NCI-H2196 (cell line): Measurements from ENCODE around the gene COA8.

Experiments
- DNase-seq: peaks from one replicate; lab custom pipeline; 2025; ENCODE audit not compliant: unreplicated experiment; lab: John Stamatoyannopoulos, UW

The COA8 gene

GRCh38 chr14:103547941-103548462 is 14.8 kb upstream of the COA8 start:
- no peak for DNase-seq

GRCh38 chr14:103548463-103549351 is 14.1 kb upstream of the COA8 start:
- no peak for DNase-seq

- DNase-seq, result no peak
These were observed 13.1 kb upstream of the COA8 start for GRCh38 chr14:103549361-103550311.

- no peak for DNase-seq
These were observed 12.1 kb upstream of the COA8 start for GRCh38 chr14:103550451-103551337.

- no peak for DNase-seq
These were observed 11.4 kb upstream of the COA8 start for GRCh38 chr14:103551338-103551762.

- no peak for DNase-seq
These were observed 10.5 kb upstream of the COA8 start for GRCh38 chr14:103552011-103552845.

- DNase-seq, result no peak
These were observed 9.9 kb upstream of the COA8 start for GRCh38 chr14:103552846-103553210.

GRCh38 chr14:103555559-103556337 is 7.0 kb upstream of the COA8 start:
- no peak for DNase-seq

- no peak for DNase-seq
These were observed 5.6 kb upstream of the COA8 start for GRCh38 chr14:103556946-103557758.

GRCh38 chr14:103558071-103558882 is 4.5 kb upstream of the COA8 start:
- peak; percentile 47 for DNase-seq

GRCh38 chr14:103559766-103560165 is 3.0 kb upstream of the COA8 start:
- DNase-seq, result no peak

GRCh38 chr14:103560691-103561090 is 2.1 kb upstream of the COA8 start:
- no peak for DNase-seq

- DNase-seq, result no peak
These were observed 1.2 kb upstream of the COA8 start for GRCh38 chr14:103561381-103562178.

- no peak for DNase-seq
These were observed 656 bp upstream of the COA8 start for GRCh38 chr14:103562179-103562428.

- DNase-seq, result no peak
These were observed 463 bp downstream of the COA8 start for GRCh38 chr14:103563226-103563620.

GRCh38 chr14:103563844-103564505 is 1.2 kb downstream of the COA8 start:
- DNase-seq, result no peak
